GM23338 (cell line): ENCODE results near the gene RNF157. TPM values are rescaled to one million over a fixed set of nuclear protein-coding genes. Genes with fewer than 3 reads are reported as not detected.
A peak's percentile ranks its signal among the peaks of the same experiment; 100 is the strongest.

ENCODE experiments used
- ATAC-seq: fragments of 200-7000 bp; cut with Tn5 transposase; 3 replicates; pipeline ENCODE4 v1.9.1; 2020
- DNase-seq: peaks from one replicate; pipeline ENCODE4 v3.0.0-alpha.2; 2015; ENCODE audit warnings: low spot score
- H2AFZ ChIP-seq: fragments of 200-600 bp; sonication (generic); 2 replicates; pipeline ENCODE4 v1.8.0; 2016; ENCODE audit warnings: antibody characterized with exemption, mild to moderate bottlenecking, moderate library complexity
- H3F3A ChIP-seq: fragments of 200-600 bp; sonication (generic); replicated peaks from 2 replicates; pipeline ENCODE4 v1.8.0; 2017; ENCODE audit warnings: antibody characterized with exemption, mixed run types, low read depth
- H3K27ac ChIP-seq: fragments of 200-600 bp; sonication (generic); 2 replicates; pipeline ENCODE4 v1.6.1; 2016; ENCODE audit warnings: low read depth
- H3K27me3 ChIP-seq: fragments of 200-600 bp; sonication (generic); 2 replicates; pipeline ENCODE4 v1.8.0; 2016; ENCODE audit warnings: mild to moderate bottlenecking, mixed run types, moderate library complexity; ENCODE audit not compliant: insufficient read depth
- H3K36me3 ChIP-seq: fragments of 200-600 bp; sonication (generic); 2 replicates; pipeline ENCODE4 v1.8.0; 2016; ENCODE audit warnings: mild to moderate bottlenecking; ENCODE audit not compliant: insufficient read depth
- H3K4me1 ChIP-seq: fragments of 200-600 bp; sonication (generic); 2 replicates; pipeline ENCODE4 v1.8.0; 2016; ENCODE audit warnings: mild to moderate bottlenecking, moderate library complexity; ENCODE audit not compliant: insufficient read depth
- H3K4me2 ChIP-seq: fragments of 200-600 bp; sonication (generic); 2 replicates; pipeline ENCODE4 v1.7.1; 2017; ENCODE audit warnings: mixed run types
- H3K4me3 ChIP-seq: fragments of 200-600 bp; sonication (generic); 2 replicates; pipeline ENCODE4 v1.6.1; 2016; ENCODE audit warnings: mixed run types
- H3K79me2 ChIP-seq: fragments of 200-600 bp; sonication (generic); replicated peaks from 2 replicates; pipeline ENCODE4 v1.8.0; 2017; ENCODE audit warnings: mild to moderate bottlenecking; ENCODE audit not compliant: insufficient read depth
- H3K9me2 ChIP-seq: fragments of 200-600 bp; sonication (generic); 2 replicates; pipeline ENCODE4 v1.8.0; 2017; ENCODE audit not compliant: insufficient read depth
- H4K20me1 ChIP-seq: fragments of 200-600 bp; sonication (generic); replicated peaks from 2 replicates; pipeline ENCODE4 v1.8.0; 2017; ENCODE audit warnings: mild to moderate bottlenecking; ENCODE audit not compliant: insufficient read depth
- H3K27ac Mint-ChIP-seq: 2 replicates; pipeline ENCODE4 v1.8.0; 2020; ENCODE audit warnings: inconsistent platforms, mild to moderate bottlenecking, moderate library complexity, mixed read lengths
- H3K27me3 Mint-ChIP-seq: 3 replicates; pipeline ENCODE4 v1.8.0; 2022; ENCODE audit warnings: low read depth, mild to moderate bottlenecking, moderate library complexity, mixed read lengths, inconsistent platforms; ENCODE audit not compliant: insufficient read depth, poor library complexity
- H3K36me3 Mint-ChIP-seq: 3 replicates; pipeline ENCODE4 v1.8.0; 2021; ENCODE audit warnings: low read depth, mild to moderate bottlenecking, inconsistent platforms, moderate library complexity, mixed read lengths
- H3K4me1 Mint-ChIP-seq: 3 replicates; pipeline ENCODE4 v1.8.0; 2020; ENCODE audit warnings: mild to moderate bottlenecking, inconsistent platforms, mixed read lengths
- H3K4me3 Mint-ChIP-seq: 3 replicates; pipeline ENCODE4 v1.8.0; 2021; ENCODE audit warnings: moderate library complexity, mild to moderate bottlenecking, inconsistent platforms, mixed read lengths
- H3K9me3 Mint-ChIP-seq: 3 replicates; pipeline ENCODE4 v1.8.0; 2020; ENCODE audit warnings: moderate library complexity, mild to moderate bottlenecking, inconsistent platforms, mixed read lengths
- ETS1 ChIP-seq: IDR thresholded peaks from 2 replicates; pipeline ENCODE4 v1.6.1; 2016; ENCODE audit warnings: antibody characterized with exemption
- EZH2 ChIP-seq: fragments of 200-600 bp; sonication (generic); IDR thresholded peaks from one replicate; pipeline ENCODE4 v1.8.0; 2017; ENCODE audit warnings: antibody characterized with exemption, mild to moderate bottlenecking, low read depth; ENCODE audit not compliant: unreplicated experiment
- EZH2phosphoT487 ChIP-seq: fragments of 200-600 bp; sonication (generic); IDR thresholded peaks from one replicate; pipeline ENCODE4 v1.8.1; 2018; ENCODE audit warnings: antibody characterized with exemption; ENCODE audit not compliant: unreplicated experiment
- polyA plus RNA-seq: library from polyadenylated mRNA; unstranded; fragments of >200 nt; fragmentation: Nextera tagmentation; extraction: Ambion mirVana; gene quantifications from 2 replicates; pipeline ENCODE4 v1.2.1, GENCODE V29; 2016
- total RNA-seq: library from RNA; depleted of rRNA; stranded (reverse); fragments of >200 nt; shearing (Covaris generic); gene quantifications from 2 replicates; pipeline ENCODE4 v1.2.3, GENCODE V29; 2014
- TF ChIP-seq, protein P1 (sequence below): IDR thresholded peaks from one replicate; pipeline ENCODE4 v1.6.1; 2018; ENCODE audit warnings: antibody characterized with exemption; ENCODE audit not compliant: unreplicated experiment

RNF157 gene
- total and polyA plus RNA-seq, 2 experiments from 2014 or later, result 7.8 to 11.7 TPM

GRCh38 chr17:76138896-76139752 is 101.2 kb downstream of the RNF157 start:
- ATAC-seq, result no peak
- Mint-ChIP-seq H3K4me1 (peaks cover 66% of the 10 kb centered on the region), H3K27ac (no peak overlapping the region), H3K4me3 (peak overlapping the region; percentile 87), H3K9me3 (no peaks in the 10 kb centered on the region; the same call in 2 of the 3 replicates), H3K27me3 (peaks cover 79% of the 10 kb centered on the region), H3K36me3 (no peaks in the 10 kb centered on the region; the same call in 2 of the 3 replicates)
- H3K4me1 ChIP-seq, result peaks cover 84% of the 10 kb centered on the region
- no peaks in the 10 kb centered on the region for H3K79me2 ChIP-seq
- TF ChIP-seq EZH2, result peak; percentile 86
- TF ChIP-seq EZH2phosphoT487, result no peak
- 0 out of 2 replicates have a peak, but pooled peaks have one; percentile 15 for TF ChIP-seq ETS1
- peaks cover 90% of the 10 kb centered on the region for H3K27me3 ChIP-seq
- no peak overlapping the region; the same call in 1 of the 2 replicates for H2AFZ ChIP-seq
- peak overlapping the region; percentile 85 for H3K4me3 ChIP-seq
- no peak overlapping the region for H3K27ac ChIP-seq
- H3F3A ChIP-seq, result peaks cover 28% of the 10 kb centered on the region
- DNase-seq, result peak; percentile 46
- peak overlapping the region; percentile 91 for H3K4me2 ChIP-seq
- H4K20me1 ChIP-seq, result no peaks in the 10 kb centered on the region
- H3K36me3 ChIP-seq, result no peaks in the 10 kb centered on the region
- no peaks in the 10 kb centered on the region for H3K9me2 ChIP-seq

- H3K27ac Mint-ChIP-seq, result no peak overlapping the region
These were observed 101.9 kb downstream of the RNF157 start for GRCh38 chr17:76138234-76138895.

More at GRCh38 chr17:76138234-76138895, 101.9 kb downstream of the RNF157 start:
- H3K4me3 Mint-ChIP-seq, result peak overlapping the region; percentile 87
- Histone ChIP-seq H3K79me2 (no peaks in the 10 kb centered on the region), H3K27ac (no peak overlapping the region), H3K27me3 (peaks cover 88% of the 10 kb centered on the region), H3K4me3 (peak overlapping the region; percentile 85), H3K4me1 (peaks cover 84% of the 10 kb centered on the region), H4K20me1 (no peaks in the 10 kb centered on the region), H3F3A (peaks cover 32% of the 10 kb centered on the region), H3K9me2 (no peaks in the 10 kb centered on the region), H3K36me3 (no peaks in the 10 kb centered on the region), H3K4me2 (peak overlapping the region; percentile 91), H2AFZ (no peak overlapping the region)
- H3K9me3 Mint-ChIP-seq, result no peaks in the 10 kb centered on the region; the same call in 2 of the 3 replicates
- ATAC-seq, result peak; percentile 0; the same call in 1 of the 3 replicates
- no peaks in the 10 kb centered on the region; the same call in 2 of the 3 replicates for H3K36me3 Mint-ChIP-seq
- peak; percentile 71 for DNase-seq
- peak; percentile 11 for TF ChIP-seq EZH2
- TF ChIP-seq, protein P1, sequence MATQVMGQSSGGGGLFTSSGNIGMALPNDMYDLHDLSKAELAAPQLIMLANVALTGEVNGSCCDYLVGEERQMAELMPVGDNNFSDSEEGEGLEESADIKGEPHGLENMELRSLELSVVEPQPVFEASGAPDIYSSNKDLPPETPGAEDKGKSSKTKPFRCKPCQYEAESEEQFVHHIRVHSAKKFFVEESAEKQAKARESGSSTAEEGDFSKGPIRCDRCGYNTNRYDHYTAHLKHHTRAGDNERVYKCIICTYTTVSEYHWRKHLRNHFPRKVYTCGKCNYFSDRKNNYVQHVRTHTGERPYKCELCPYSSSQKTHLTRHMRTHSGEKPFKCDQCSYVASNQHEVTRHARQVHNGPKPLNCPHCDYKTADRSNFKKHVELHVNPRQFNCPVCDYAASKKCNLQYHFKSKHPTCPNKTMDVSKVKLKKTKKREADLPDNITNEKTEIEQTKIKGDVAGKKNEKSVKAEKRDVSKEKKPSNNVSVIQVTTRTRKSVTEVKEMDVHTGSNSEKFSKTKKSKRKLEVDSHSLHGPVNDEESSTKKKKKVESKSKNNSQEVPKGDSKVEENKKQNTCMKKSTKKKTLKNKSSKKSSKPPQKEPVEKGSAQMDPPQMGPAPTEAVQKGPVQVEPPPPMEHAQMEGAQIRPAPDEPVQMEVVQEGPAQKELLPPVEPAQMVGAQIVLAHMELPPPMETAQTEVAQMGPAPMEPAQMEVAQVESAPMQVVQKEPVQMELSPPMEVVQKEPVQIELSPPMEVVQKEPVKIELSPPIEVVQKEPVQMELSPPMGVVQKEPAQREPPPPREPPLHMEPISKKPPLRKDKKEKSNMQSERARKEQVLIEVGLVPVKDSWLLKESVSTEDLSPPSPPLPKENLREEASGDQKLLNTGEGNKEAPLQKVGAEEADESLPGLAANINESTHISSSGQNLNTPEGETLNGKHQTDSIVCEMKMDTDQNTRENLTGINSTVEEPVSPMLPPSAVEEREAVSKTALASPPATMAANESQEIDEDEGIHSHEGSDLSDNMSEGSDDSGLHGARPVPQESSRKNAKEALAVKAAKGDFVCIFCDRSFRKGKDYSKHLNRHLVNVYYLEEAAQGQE, result no peak
- H3K4me1 Mint-ChIP-seq, result peaks cover 65% of the 10 kb centered on the region
- peaks cover 79% of the 10 kb centered on the region for H3K27me3 Mint-ChIP-seq
